ENCODE measurements around the gene WDR64. TPM values are rescaled to one million over a fixed set of nuclear protein-coding genes. Genes with fewer than 3 reads are reported as not detected.

Gene WDR64
- total RNA-seq, 1 donor from 2014 or later = not detected

GRCh38 chr1:241713316-241713715 is 61.2 kb downstream of the WDR64 start:
- Histone ChIP-seq H3K4me3 (no peak overlapping the region), H3K27me3 (no peaks in the 10 kb centered on the region), H3K9me3 (no peaks in the 10 kb centered on the region), H3K27ac (no peak overlapping the region), H3K36me3 (no peaks in the 10 kb centered on the region), H3K4me1 (no peaks in the 10 kb centered on the region)
- intact Hi-C loops (cut with DNase I) = no loop called here
- DNase-seq (ENCODE audit: extremely low spot score in 2 of 2) = no peak
- TF ChIP-seq POLR2A (IDR thresholded peaks at IDR 0.05) (no peak), POLR2AphosphoS5 (IDR thresholded peaks at IDR 0.05; ENCODE audit: insufficient read depth in 1 of 2, low read depth in 1 of 2) (no peak)
- TF ChIP-seq, protein P1, sequence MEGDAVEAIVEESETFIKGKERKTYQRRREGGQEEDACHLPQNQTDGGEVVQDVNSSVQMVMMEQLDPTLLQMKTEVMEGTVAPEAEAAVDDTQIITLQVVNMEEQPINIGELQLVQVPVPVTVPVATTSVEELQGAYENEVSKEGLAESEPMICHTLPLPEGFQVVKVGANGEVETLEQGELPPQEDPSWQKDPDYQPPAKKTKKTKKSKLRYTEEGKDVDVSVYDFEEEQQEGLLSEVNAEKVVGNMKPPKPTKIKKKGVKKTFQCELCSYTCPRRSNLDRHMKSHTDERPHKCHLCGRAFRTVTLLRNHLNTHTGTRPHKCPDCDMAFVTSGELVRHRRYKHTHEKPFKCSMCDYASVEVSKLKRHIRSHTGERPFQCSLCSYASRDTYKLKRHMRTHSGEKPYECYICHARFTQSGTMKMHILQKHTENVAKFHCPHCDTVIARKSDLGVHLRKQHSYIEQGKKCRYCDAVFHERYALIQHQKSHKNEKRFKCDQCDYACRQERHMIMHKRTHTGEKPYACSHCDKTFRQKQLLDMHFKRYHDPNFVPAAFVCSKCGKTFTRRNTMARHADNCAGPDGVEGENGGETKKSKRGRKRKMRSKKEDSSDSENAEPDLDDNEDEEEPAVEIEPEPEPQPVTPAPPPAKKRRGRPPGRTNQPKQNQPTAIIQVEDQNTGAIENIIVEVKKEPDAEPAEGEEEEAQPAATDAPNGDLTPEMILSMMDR (IDR thresholded peaks at IDR 0.05) = no peak

DNA sequence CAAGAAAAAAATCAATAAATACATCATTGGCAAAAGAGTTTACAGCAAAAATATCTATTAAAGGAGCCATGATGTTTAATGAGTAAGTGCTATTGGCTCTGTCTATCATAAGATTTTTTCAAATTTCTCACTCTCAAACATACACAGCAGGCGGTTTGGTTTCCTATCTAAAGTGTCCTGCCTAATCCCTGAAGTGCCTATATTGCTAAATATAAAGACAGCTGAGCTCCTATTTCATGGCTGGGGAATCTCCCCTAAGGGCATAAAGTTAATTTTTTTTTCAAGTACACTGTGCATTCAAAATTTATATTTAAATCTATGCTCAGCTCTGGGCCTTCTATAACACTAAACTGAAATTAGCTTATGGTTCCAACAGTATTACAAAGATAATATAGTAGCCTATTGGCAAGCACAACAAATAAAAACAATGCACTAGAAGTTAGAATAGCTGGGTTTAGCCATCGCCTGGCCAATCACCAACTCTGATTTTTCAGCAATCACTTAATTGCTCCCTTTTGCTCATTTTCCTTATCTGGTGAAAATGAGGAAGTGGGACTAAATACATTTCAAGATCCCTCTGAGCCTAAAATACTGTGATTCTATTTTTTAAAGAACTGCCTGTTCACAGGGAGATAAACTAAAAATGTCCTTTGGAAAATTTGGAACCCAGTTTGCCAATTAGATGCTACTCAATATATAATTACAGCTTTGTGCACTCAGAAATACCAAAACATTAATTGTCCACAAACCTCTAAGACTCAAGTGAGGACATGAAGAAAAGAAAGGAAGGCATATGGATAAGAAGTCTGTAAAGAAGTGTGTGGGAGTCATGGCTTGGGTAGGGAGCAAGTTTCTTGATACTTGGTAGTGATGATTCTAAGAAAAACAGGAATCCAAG is 62.5 kb downstream of the WDR64 start:
- intact Hi-C loops (cut with DNase I) = no loop called here
- no peaks in the 10 kb centered on the region for H3K4me1 ChIP-seq

GRCh38 chr1:241715435-241715834 is 63.4 kb downstream of the WDR64 start:
- H3K27ac ChIP-seq = no peak overlapping the region
- intact Hi-C loops (cut with DNase I) = no loop called here
- H3K36me3 ChIP-seq = no peaks in the 10 kb centered on the region
- H3K4me3 ChIP-seq = no peak overlapping the region
- H3K9me3 ChIP-seq = no peaks in the 10 kb centered on the region
- no peaks in the 10 kb centered on the region for H3K27me3 ChIP-seq
- H3K4me1 ChIP-seq = no peaks in the 10 kb centered on the region
- TF ChIP-seq POLR2A (IDR thresholded peaks at IDR 0.05) (no peak), POLR2AphosphoS5 (IDR thresholded peaks at IDR 0.05; ENCODE audit: insufficient read depth in 1 of 2, low read depth in 1 of 2) (no peak)
- TF ChIP-seq, protein P1 (IDR thresholded peaks at IDR 0.05) = no peak
- DNase-seq (ENCODE audit: extremely low spot score in 2 of 2) = no peak

More for the DNA sequence above, 62.5 kb downstream of the WDR64 start:
- Histone ChIP-seq H3K27ac (no peak overlapping the region), H3K9me3 (no peaks in the 10 kb centered on the region), H3K27me3 (no peaks in the 10 kb centered on the region), H3K4me3 (no peak overlapping the region), H3K36me3 (no peaks in the 10 kb centered on the region)
- no peak for DNase-seq (ENCODE audit: extremely low spot score in 2 of 2)
- TF ChIP-seq POLR2A (IDR thresholded peaks at IDR 0.05) (no peak), POLR2AphosphoS5 (IDR thresholded peaks at IDR 0.05; ENCODE audit: insufficient read depth in 1 of 2, low read depth in 1 of 2) (no peak)
- TF ChIP-seq, protein P1 (IDR thresholded peaks at IDR 0.05) = no peak

GRCh38 chr1:241715956-241716355 is 63.9 kb downstream of the WDR64 start:
- no peaks in the 10 kb centered on the region for H3K27me3 ChIP-seq
- H3K4me1 ChIP-seq = no peaks in the 10 kb centered on the region
- no peak overlapping the region for H3K4me3 ChIP-seq
- no peaks in the 10 kb centered on the region for H3K9me3 ChIP-seq
- no peaks in the 10 kb centered on the region for H3K36me3 ChIP-seq
- intact Hi-C loops (cut with DNase I) = no loop called here
- H3K27ac ChIP-seq = no peak overlapping the region
- no peak for DNase-seq (ENCODE audit: extremely low spot score in 2 of 2)
- TF ChIP-seq, protein P1 (IDR thresholded peaks at IDR 0.05) = no peak
- TF ChIP-seq POLR2AphosphoS5 (IDR thresholded peaks at IDR 0.05; ENCODE audit: insufficient read depth in 1 of 2, low read depth in 1 of 2) = no peak
- TF ChIP-seq POLR2A (IDR thresholded peaks at IDR 0.05) = no peak
